PFSK-1 (cell line): ENCODE measurements around the gene NR3C2.

Experiments
- POLR2AphosphoS5 ChIP-seq: IDR thresholded peaks from 2 replicates; pipeline ENCODE4 v1.6.1; 2012; ENCODE audit warnings: low read depth, mild to moderate bottlenecking, control low read depth, low read length, moderate library complexity
- REST ChIP-seq, 2 experiments: IDR thresholded peaks; 2 replicates each; pipeline versions ENCODE4 v1.6.1 to v1.8.0; 2011 to 2012; ENCODE audit warnings: low read depth in 2 of 2, low read length in 2 of 2, control low read depth in 1 of 2, inconsistent platforms in 1 of 2, mild to moderate bottlenecking in 1 of 2, moderate library complexity in 1 of 2; ENCODE audit not compliant: insufficient read depth in 1 of 2

DNA sequence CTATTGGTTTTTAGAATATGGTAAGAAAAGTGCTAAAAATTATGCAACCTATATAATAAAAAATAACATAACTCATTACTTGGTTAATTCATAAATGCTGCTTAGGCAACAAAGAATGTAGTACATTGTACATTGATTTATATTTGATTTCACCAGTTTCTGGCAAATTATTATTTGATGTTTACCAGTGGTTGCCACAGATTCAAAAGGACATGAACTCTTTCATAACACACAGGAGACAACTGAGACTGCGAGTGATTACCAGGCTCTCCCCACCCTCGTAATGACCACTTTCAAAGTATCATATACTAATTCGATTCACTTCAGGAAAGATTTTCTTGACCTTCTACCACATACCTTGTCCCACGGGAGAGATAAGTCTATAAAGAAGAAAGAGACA is 158.5 kb downstream of the NR3C2 start:
- TF ChIP-seq REST (IDR thresholded peaks at IDR 0.05; ENCODE audit: insufficient read depth in 1 of 2, low read depth in 2 of 2, low read length in 2 of 2) (no peak), POLR2AphosphoS5 (no peak)
